ENCODE measurements around the gene CDC42BPB.
"Not testable (repeated sequence)": the region's sequence is repeated elsewhere in the genome, so short reads cannot be mapped to it uniquely, and the experiment has no call there.

CDC42BPB gene

GRCh38 chr14:103045371-103045869 lies 11.9 kb downstream of the CDC42BPB start:
- DNase-seq: no peak

GRCh38 chr14:103043257-103044015 lies 13.9 kb downstream of the CDC42BPB start:
- DNase-seq: no peak

- no peak for DNase-seq
These were observed 15.9 kb downstream of the CDC42BPB start for GRCh38 chr14:103041464-103041863.

- DNase-seq: no peak
These were observed 23.7 kb downstream of the CDC42BPB start for GRCh38 chr14:103033681-103034096.

- no peak for DNase-seq
These were observed 25.4 kb downstream of the CDC42BPB start for GRCh38 chr14:103031956-103032355.

GRCh38 chr14:103031566-103031911 lies 25.8 kb downstream of the CDC42BPB start:
- DNase-seq: no peak

- DNase-seq: no peak
These were observed 26.4 kb downstream of the CDC42BPB start for GRCh38 chr14:103030741-103031565.

GRCh38 chr14:103029936-103030335 lies 27.4 kb downstream of the CDC42BPB start:
- DNase-seq: no peak

- DNase-seq: no peak
These were observed 28.6 kb downstream of the CDC42BPB start for GRCh38 chr14:103028772-103029171.

GRCh38 chr14:103028161-103028767 lies 29.1 kb downstream of the CDC42BPB start:
- no peak for DNase-seq

- DNase-seq: no peak
These were observed 29.9 kb downstream of the CDC42BPB start for GRCh38 chr14:103027451-103027850.

GRCh38 chr14:103026988-103027387 lies 30.4 kb downstream of the CDC42BPB start:
- DNase-seq: no peak

- not testable (repeated sequence) for DNase-seq
These were observed 31.2 kb downstream of the CDC42BPB start for GRCh38 chr14:103026196-103026595.

GRCh38 chr14:103023881-103024473 lies 33.4 kb downstream of the CDC42BPB start:
- DNase-seq: no peak

- no peak for DNase-seq
These were observed 34.7 kb downstream of the CDC42BPB start for GRCh38 chr14:103022685-103023044.

- DNase-seq: no peak
These were observed 35.2 kb downstream of the CDC42BPB start for GRCh38 chr14:103022002-103022684.

GRCh38 chr14:103021684-103022001 lies 35.7 kb downstream of the CDC42BPB start:
- DNase-seq: no peak

GRCh38 chr14:103020271-103021170 lies 36.8 kb downstream of the CDC42BPB start:
- DNase-seq: no peak

GRCh38 chr14:103019826-103020225 lies 37.5 kb downstream of the CDC42BPB start:
- DNase-seq: no peak

GRCh38 chr14:103019236-103019635 lies 38.1 kb downstream of the CDC42BPB start:
- no peak for DNase-seq

- DNase-seq: no peak
These were observed 40.8 kb downstream of the CDC42BPB start for GRCh38 chr14:103016594-103016993.

GRCh38 chr14:103016071-103016470 lies 41.3 kb downstream of the CDC42BPB start:
- no peak for DNase-seq
